A549 (cell line): Measurements from ENCODE around the gene GSK3A. TPM values are rescaled to one million over a fixed set of nuclear protein-coding genes. Genes with fewer than 3 reads are reported as not detected.

Experiments
- ATAC-seq, 2 experiments: fragments of 200-7000 bp in 1 of 2; fragments of >200 bp in 1 of 2; cut with Nextera tagmentation in 1 of 2; cut with Tn5 transposase in 1 of 2; 3 replicates each; pipeline versions ENCODE4 v1.8.0 to v1.9.1; 2018 to 2020; ENCODE audit warnings: mild to moderate bottlenecking in 1 of 2, moderate library complexity in 1 of 2
- CTCF ChIA-PET: fragments of 300-600 bp; sonication (Branson Sonifier 250); formaldehyde crosslinking; extraction: SDS; loops from one replicate; lab custom pipeline; 2021; ENCODE audit warnings: antibody characterized with exemption, inconsistent platforms; lab: Yijun Ruan, JAX
- POLR2A ChIA-PET: fragments of 350-600 bp; formaldehyde crosslinking; extraction: SDS; loops from one replicate; lab custom pipeline; 2021; ENCODE audit warnings: antibody characterized with exemption, inconsistent platforms; lab: Yijun Ruan, JAX
- DNase-seq, 2 experiments: peaks; one replicate each; pipeline versions ENCODE4 v3.0.0 to v3.0.0-alpha.2; 2011 to 2016; ENCODE audit warnings: low read depth in 1 of 2, low spot score in 1 of 2
- FAIRE-seq: peaks from 2 replicates; lab custom pipeline; 2011; peaks lifted over from hg19 to GRCh38; lab: Jason Lieb, UNC
- H3K27ac ChIP-seq, 2 experiments: fragments of >200 bp; sonication (Bioruptor Twin); formaldehyde crosslinking; 3 replicates each; pipeline ENCODE4 v1.5.1; 2016 to 2017
- H3K4me1 ChIP-seq: fragments of >200 bp; sonication (Bioruptor Twin); formaldehyde crosslinking; 3 replicates; pipeline ENCODE4 v1.6.1; 2016
- H3K4me2 ChIP-seq: fragments of >200 bp; sonication (Bioruptor Twin); formaldehyde crosslinking; 3 replicates; pipeline ENCODE4 v1.6.1; 2016
- H3K4me3 ChIP-seq: fragments of >200 bp; sonication (Bioruptor Twin); formaldehyde crosslinking; 3 replicates; pipeline ENCODE4 v1.5.1; 2016
- H3K9me3 ChIP-seq: fragments of >200 bp; sonication (Bioruptor Twin); formaldehyde crosslinking; 3 replicates; pipeline ENCODE4 v1.6.1; 2016
- ATOH8 ChIP-seq: fragments of 250-450 bp; sonication (Bioruptor Pico); IDR thresholded peaks from 2 replicates; pipeline ENCODE4 v1.5.0; 2020; ENCODE audit warnings: low read depth, mild to moderate bottlenecking, moderate library complexity
- BHLHE40 ChIP-seq: IDR thresholded peaks from 2 replicates; pipeline ENCODE4 v1.6.1; 2012; ENCODE audit warnings: low read depth, low read length, inconsistent platforms
- CBX2 ChIP-seq: fragments of 200-600 bp; sonication (generic); IDR thresholded peaks from 2 replicates; pipeline ENCODE4 v1.6.1; 2016; ENCODE audit warnings: low read depth, mild to moderate bottlenecking, borderline replicate concordance
- EHMT2 ChIP-seq: fragments of 200-600 bp; sonication (generic); IDR thresholded peaks from 2 replicates; pipeline ENCODE4 v1.6.1; 2016; ENCODE audit warnings: antibody characterized with exemption, low read depth, mild to moderate bottlenecking, moderate library complexity
- FOSB ChIP-seq: fragments of 250-450 bp; sonication (Bioruptor Pico); IDR thresholded peaks from 2 replicates; pipeline ENCODE4 v1.5.0; 2020; ENCODE audit warnings: mild to moderate bottlenecking, moderate library complexity
- FOSL2 ChIP-seq, 2 experiments: fragments of 450-650 bp in 1 of 2; fragments of >200 bp in 1 of 2; sonication (Bioruptor Twin) in 1 of 2; formaldehyde crosslinking; IDR thresholded peaks; 2 replicates each; pipeline versions ENCODE4 v1.5.0 to v1.6.1; 2016 to 2020; ENCODE audit warnings: mild to moderate bottlenecking in 1 of 2, moderate library complexity in 1 of 2
- FOXS1 ChIP-seq: fragments of 250-450 bp; sonication (Bioruptor Pico); IDR thresholded peaks from 2 replicates; pipeline ENCODE4 v1.5.0; 2020; ENCODE audit warnings: mild to moderate bottlenecking, moderate library complexity
- GATA3 ChIP-seq: IDR thresholded peaks from 2 replicates; pipeline ENCODE4 v1.6.1; 2012; ENCODE audit warnings: borderline replicate concordance
- HES2 ChIP-seq: fragments of >200 bp; sonication (Bioruptor Twin); formaldehyde crosslinking; IDR thresholded peaks from 2 replicates; pipeline ENCODE4 v1.6.1; 2016
- HEYL ChIP-seq: fragments of 250-450 bp; sonication (Bioruptor Pico); IDR thresholded peaks from 2 replicates; pipeline ENCODE4 v1.8.0; 2021; ENCODE audit warnings: mild to moderate bottlenecking, moderate library complexity
- HOXA7 ChIP-seq: fragments of 250-450 bp; sonication (Bioruptor Pico); IDR thresholded peaks from 2 replicates; pipeline ENCODE4 v1.5.0; 2020; ENCODE audit warnings: mild to moderate bottlenecking, moderate library complexity
- KDM1A ChIP-seq: fragments of 200-600 bp; sonication (generic); IDR thresholded peaks from 2 replicates; pipeline ENCODE4 v1.6.1; 2016; ENCODE audit warnings: low read depth, mild to moderate bottlenecking
- MAFK ChIP-seq: fragments of 450-650 bp; IDR thresholded peaks from 2 replicates; pipeline ENCODE4 v1.6.1; 2014; ENCODE audit not compliant: partially characterized antibody
- MAX ChIP-seq: IDR thresholded peaks from 2 replicates; pipeline ENCODE4 v1.6.1; 2012
- MAZ ChIP-seq: fragments of 150-350 bp; IDR thresholded peaks from 2 replicates; pipeline ENCODE4 v1.6.1; 2014; ENCODE audit warnings: antibody characterized with exemption, low read depth, low read length, borderline replicate concordance
- MYC ChIP-seq: IDR thresholded peaks from 2 replicates; pipeline ENCODE4 v1.6.1; 2012; ENCODE audit warnings: mild to moderate bottlenecking, inconsistent platforms, low read length, improper control_type of control experiment, borderline replicate concordance
- NFE2L2 ChIP-seq: fragments of 150-350 bp; conservative IDR thresholded peaks from 2 replicates; pipeline ENCODE4 v1.6.1; 2014; ENCODE audit warnings: low read length
- NPAS2 ChIP-seq: fragments of 250-450 bp; sonication (Bioruptor Pico); IDR thresholded peaks from 2 replicates; pipeline ENCODE4 v1.8.0; 2022; ENCODE audit warnings: mild to moderate bottlenecking, moderate library complexity, borderline replicate concordance
- NR3C1 ChIP-seq: fragments of >200 bp; sonication (Bioruptor Twin); formaldehyde crosslinking; IDR thresholded peaks from 3 replicates; pipeline ENCODE4 v1.6.1; 2017
- PHF8 ChIP-seq: fragments of 200-600 bp; sonication (generic); IDR thresholded peaks from 2 replicates; pipeline ENCODE4 v1.6.1; 2016; ENCODE audit warnings: low read depth, mild to moderate bottlenecking, antibody characterized with exemption, moderate library complexity, borderline replicate concordance
- RAD21 ChIP-seq, 2 experiments: fragments of >200 bp in 1 of 2; sonication (Bioruptor Twin) in 1 of 2; formaldehyde crosslinking in 1 of 2; IDR thresholded peaks in 1 of 2; conservative IDR thresholded peaks in 1 of 2; 2 replicates in 1 of 2; 3 replicates in 1 of 2; pipeline ENCODE4 v1.6.1; 2012 to 2018; ENCODE audit warnings: inconsistent platforms in 1 of 2
- REST ChIP-seq: fragments of 200-600 bp; sonication (generic); IDR thresholded peaks from 2 replicates; pipeline ENCODE4 v1.6.1; 2016; ENCODE audit warnings: antibody characterized with exemption, mild to moderate bottlenecking, moderate library complexity
- RNF2 ChIP-seq: fragments of 200-600 bp; sonication (generic); IDR thresholded peaks from 2 replicates; pipeline ENCODE4 v1.6.1; 2016; ENCODE audit warnings: low read depth, mild to moderate bottlenecking, antibody characterized with exemption, moderate library complexity, borderline replicate concordance
- TFCP2L1 ChIP-seq: fragments of 250-450 bp; sonication (Bioruptor Pico); IDR thresholded peaks from 2 replicates; pipeline ENCODE4 v1.5.0; 2021; ENCODE audit warnings: mild to moderate bottlenecking
- USF2 ChIP-seq: fragments of 450-650 bp; IDR thresholded peaks from 2 replicates; pipeline ENCODE4 v1.6.1; 2014; ENCODE audit warnings: antibody characterized with exemption
- ZFP36 ChIP-seq: fragments of 450-650 bp; IDR thresholded peaks from 2 replicates; pipeline ENCODE4 v1.6.1; 2014; ENCODE audit warnings: borderline replicate concordance; ENCODE audit not compliant: partially characterized antibody
- ZSCAN20 ChIP-seq: fragments of 250-450 bp; sonication (Bioruptor Pico); IDR thresholded peaks from 2 replicates; pipeline ENCODE4 v1.8.0; 2022; ENCODE audit warnings: mild to moderate bottlenecking, moderate library complexity
- WGBS: methylation state at CpG from one replicate; pipeline ENCODE4 v1.1.6; 2017; ENCODE audit errors: missing lambda C conversion rate; 5-methylcytosine and 5-hydroxymethylcytosine counted together
- polyA plus RNA-seq, 4 experiments: library from polyadenylated mRNA; depleted of rRNA in 3 of 4; stranded (reverse); fragments of >200 nt; fragmentation: RNase III in 1 of 4; extraction: RNeasy Plus Mini Kit Qiagen cat#74134 plus additional on column Dnase treatment in 1 of 4; gene quantifications; 2 replicates in 3 of 4; 3 replicates in 1 of 4; pipeline ENCODE4 v1.2.3, GENCODE V29; 2011 to 2017

The GSK3A gene
- polyA plus RNA-seq, 2 of the 4 experiments (the other 2 are of a cell fraction) = 55.2 to 85.1 TPM

- H3K4me1 ChIP-seq = peaks cover 31% of the 10 kb centered on the region
- CTCF ChIA-PET = interaction anchor here (1.1 to 14.6 kb wide), 3 partner anchors 17 to 41 kb away, joined by 3 to 373 read pairs (median 224); partner anchors contain the start of gene GSK3A
- no peak for ATAC-seq
These were observed 33.1 kb upstream of the GSK3A start for GRCh38 chr19:42275517-42275916.

GRCh38 chr19:42275103-42275502, 32.7 kb upstream of the GSK3A start:
- POLR2A ChIA-PET = no interaction called here
- CTCF ChIA-PET = interaction anchor here (1.1 to 14.6 kb wide), 3 partner anchors 18 to 41 kb away, joined by 3 to 373 read pairs (median 224); partner anchors contain the start of gene GSK3A
- peaks cover 35% of the 10 kb centered on the region for H3K4me1 ChIP-seq
- no peak overlapping the region for H3K4me3 ChIP-seq
- FAIRE-seq (no peak), ATAC-seq (no peak)
- 0 out of 6 replicates have a peak overlapping the region, but pooled peaks of 1 of the 2 experiments have one; percentile 3 for H3K27ac ChIP-seq
- 77% methylated on average over 7 of the region's 7 CpGs for WGBS
- H3K4me2 ChIP-seq = no peak overlapping the region
- H3K9me3 ChIP-seq = no peaks in the 10 kb centered on the region
- no peak for TF ChIP-seq BHLHE40
- no peak for TF ChIP-seq MYC
- no peak for TF ChIP-seq FOXS1 (CRISPR knock-in tag)
- no peak for TF ChIP-seq NR3C1
- TF ChIP-seq MAZ = no peak
- no peak for TF ChIP-seq NPAS2
- TF ChIP-seq EHMT2 = no peak
- TF ChIP-seq CBX2 = no peak
- TF ChIP-seq NFE2L2 = no peak
- no peak for TF ChIP-seq RAD21 (conservative IDR thresholded peaks at IDR 0.05 in 1 of 2, IDR thresholded peaks at IDR 0.05 in 1 of 2)
- no peak for TF ChIP-seq ZSCAN20
- no peak for TF ChIP-seq HOXA7 (CRISPR knock-in tag)
- TF ChIP-seq HES2 = no peak
- TF ChIP-seq KDM1A = no peak
- TF ChIP-seq MAFK = no peak
- no peak for TF ChIP-seq PHF8
- TF ChIP-seq, all 56 proteins: peak for 0
- DNase-seq = no peak

More at GRCh38 chr19:42275517-42275916, 33.1 kb upstream of the GSK3A start:
- 81% methylated on average over 3 of the region's 3 CpGs for WGBS
- Histone ChIP-seq H3K4me3 (no peak overlapping the region), H3K27ac (0 out of 6 replicates have a peak overlapping the region, but pooled peaks of 1 of the 2 experiments have one; percentile 8), H3K9me3 (no peaks in the 10 kb centered on the region), H3K4me2 (no peak overlapping the region)
- POLR2A ChIA-PET = no interaction called here
- no peak for FAIRE-seq
- no peak for TF ChIP-seq ZFP36
- TF ChIP-seq FOXS1 (CRISPR knock-in tag) = no peak
- no peak for TF ChIP-seq GATA3
- no peak for TF ChIP-seq RNF2
- no peak for TF ChIP-seq USF2
- no peak for TF ChIP-seq TFCP2L1 (CRISPR knock-in tag)
- no peak for TF ChIP-seq MAX
- TF ChIP-seq FOSL2 (IDR thresholded peaks at IDR 0.05) = no peak
- TF ChIP-seq FOSL2 (CRISPR knock-in tag; IDR thresholded peaks at IDR 0.05) = no peak
- TF ChIP-seq FOSB (CRISPR knock-in tag) = no peak
- TF ChIP-seq ZSCAN20 = no peak
- TF ChIP-seq HEYL (CRISPR knock-in tag) = no peak
- no peak for TF ChIP-seq PHF8
- no peak for TF ChIP-seq ATOH8
- no peak for TF ChIP-seq REST
- TF ChIP-seq MAZ = no peak
- no peak for DNase-seq
